CD4-positive, alpha-beta T cell (primary cell): ENCODE data around the gene KDSR. TPM values are rescaled to one million over a fixed set of nuclear protein-coding genes. Genes with fewer than 3 reads are reported as not detected.

ENCODE experiments used
- ATAC-seq: fragments of 200-7000 bp; cut with Tn5 transposase; one replicate; pipeline ENCODE4 v1.10.0; 2022; ENCODE audit warnings: mild to moderate bottlenecking; ENCODE audit not compliant: poor library complexity
- CTCF ChIA-PET: fragments of 350-600 bp; sonication (Branson Sonifier 250); formaldehyde crosslinking; loops from one replicate; lab custom pipeline; 2021; ENCODE audit warnings: antibody characterized with exemption, inconsistent platforms; lab: Charles Lee
- POLR2A ChIA-PET: fragments of 350-600 bp; sonication (Branson Sonifier 250); formaldehyde crosslinking; loops from one replicate; lab custom pipeline; 2021; ENCODE audit warnings: antibody characterized with exemption, inconsistent platforms; lab: Charles Lee
- DNase-seq, 14 experiments: peaks; one replicate each; pipeline ENCODE4 v3.0.0-alpha.2; 2013 to 2020; ENCODE audit warnings: mixed read lengths in 2 of 14
- H3K27ac ChIP-seq, 2 donors: one replicate each; pipeline versions ENCODE4 v1.5.1 to v1.7.0; 2013; ENCODE audit warnings: low read length in 2 of 2, low read depth in 1 of 2, mild to moderate bottlenecking in 1 of 2
- H3K27me3 ChIP-seq, 2 experiments: 1 replicate in 1 of 2; 2 replicates in 1 of 2; pipeline versions ENCODE4 v1.6.1 to v1.7.0; 2013; ENCODE audit warnings: low read length in 2 of 2, control low read depth in 1 of 2, mild to moderate bottlenecking in 1 of 2, moderate library complexity in 1 of 2; ENCODE audit not compliant: insufficient read depth in 2 of 2, control insufficient read depth in 1 of 2
- H3K36me3 ChIP-seq: one replicate; pipeline ENCODE4 v1.6.1; 2013; ENCODE audit warnings: low read length, control low read depth; ENCODE audit not compliant: insufficient read depth
- H3K4me1 ChIP-seq: one replicate; pipeline ENCODE4 v1.6.1; 2013; ENCODE audit warnings: low read length, control low read depth; ENCODE audit not compliant: insufficient read depth
- H3K4me3 ChIP-seq: one replicate; pipeline ENCODE4 v1.5.1; 2013; ENCODE audit warnings: mild to moderate bottlenecking, low read length, moderate library complexity
- H3K9me3 ChIP-seq, 2 experiments: 1 replicate in 1 of 2; 2 replicates in 1 of 2; pipeline versions ENCODE4 v1.6.1 to v1.7.0; 2013; ENCODE audit warnings: low read length in 2 of 2, mild to moderate bottlenecking in 2 of 2, control low read depth in 1 of 2, moderate library complexity in 1 of 2; ENCODE audit not compliant: control insufficient read depth in 1 of 2, insufficient read depth in 1 of 2
- H3K27ac Mint-ChIP-seq: one replicate; pipeline ENCODE4 v1.8.0; 2020; ENCODE audit warnings: mixed read lengths
- H3K27me3 Mint-ChIP-seq: one replicate; pipeline ENCODE4 v1.8.0; 2021; ENCODE audit warnings: mixed read lengths
- H3K36me3 Mint-ChIP-seq: one replicate; pipeline ENCODE4 v1.8.0; 2021; ENCODE audit warnings: low read depth, mixed read lengths
- H3K4me1 Mint-ChIP-seq: one replicate; pipeline ENCODE4 v1.8.0; 2021; ENCODE audit warnings: low read depth, mixed read lengths
- H3K4me3 Mint-ChIP-seq: one replicate; pipeline ENCODE4 v1.8.0; 2020; ENCODE audit warnings: mild to moderate bottlenecking, mixed read lengths
- H3K9me3 Mint-ChIP-seq: one replicate; pipeline ENCODE4 v1.8.0; 2020; ENCODE audit warnings: mixed read lengths
- CTCF ChIP-seq: fragments of 200-600 bp; IDR thresholded peaks from one replicate; pipeline ENCODE4 v1.8.0; 2022; ENCODE audit warnings: antibody characterized with exemption, mild to moderate bottlenecking
- intact Hi-C, 2 experiments: fragments of 100-400 bp; cut with DNase I in 1 of 2; cut with micrococcal nuclease in 1 of 2; formaldehyde crosslinking; loops; one replicate each; pipeline versions ENCODE4 v1.15.1 to v1.9.0; 2023 to 2025; cut with DNase I, micrococcal nuclease
- total RNA-seq, 174 experiments: library from RNA in 2 of 174; stranded (reverse) in 2 of 174; gene quantifications; one replicate each; pipeline ENCODE4 v1.2.3 and lab custom pipeline; 2021 to 2026

KDSR gene
- total RNA-seq, 2 experiments from 2014 or later = 21.1 to 23.5 TPM

DNA sequence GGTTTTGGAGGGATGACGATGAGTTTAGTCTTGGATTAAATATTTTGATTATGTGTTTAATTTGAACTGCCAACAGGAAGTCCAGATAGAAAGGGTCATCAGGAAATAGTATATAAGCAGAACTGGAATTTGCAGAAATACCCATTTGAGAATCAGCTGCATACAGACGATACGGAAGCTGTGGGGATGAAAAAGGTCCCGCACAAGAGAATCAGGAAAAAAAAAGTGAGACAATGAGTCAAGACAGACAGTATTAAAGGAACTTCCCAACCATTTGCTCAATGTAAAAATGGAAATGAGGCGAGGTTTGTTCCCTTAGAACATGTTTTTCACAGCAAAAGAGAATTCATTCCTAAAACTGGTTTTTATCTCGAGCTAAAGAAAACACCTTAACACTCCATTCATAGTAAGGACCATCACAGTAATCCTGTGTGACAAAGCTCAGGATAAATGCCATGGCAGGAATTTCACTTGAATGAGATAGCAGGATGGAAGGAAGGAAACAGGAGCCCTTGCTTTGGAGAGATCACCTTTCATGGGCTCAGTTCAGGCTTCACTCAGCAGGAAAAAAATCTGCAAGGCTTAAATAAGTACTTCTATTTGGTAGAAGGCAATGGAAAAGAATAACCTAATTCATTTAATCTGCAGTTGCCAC lies 76.7 kb downstream of the KDSR start:
- H3K27ac ChIP-seq = peak overlapping the region in 1 of 2 donors; percentile 27
- peaks cover 32% of the 10 kb centered on the region for H3K36me3 Mint-ChIP-seq

DNA sequence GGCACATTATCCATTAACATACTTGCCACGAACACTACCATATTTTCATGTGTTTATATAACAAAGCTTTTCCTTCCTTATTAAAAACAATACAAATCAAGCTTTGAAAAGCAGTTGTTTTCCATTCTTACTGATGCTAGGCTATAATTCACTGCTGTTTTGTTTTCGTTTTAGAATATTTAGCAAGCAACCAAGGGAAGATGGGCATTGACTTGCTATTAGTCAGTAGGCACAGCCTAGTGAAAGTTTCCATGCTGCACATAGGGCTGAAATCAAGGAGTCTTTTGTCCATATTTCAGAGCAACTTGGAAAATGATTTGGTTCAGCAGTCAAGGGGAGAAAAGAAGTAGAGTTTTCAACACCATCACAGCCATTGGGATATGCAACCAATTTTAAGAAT lies 78.7 kb downstream of the KDSR start:
- H3K9me3 Mint-ChIP-seq = no peaks in the 10 kb centered on the region
- no peak for TF ChIP-seq CTCF
- no peaks in the 10 kb centered on the region for H3K27me3 Mint-ChIP-seq
- peaks cover 9% of the 10 kb centered on the region for H3K4me1 Mint-ChIP-seq
- H3K4me3 ChIP-seq = no peak overlapping the region
- peaks cover 34% of the 10 kb centered on the region for H3K36me3 Mint-ChIP-seq
- H3K4me1 ChIP-seq = peaks cover 86% of the 10 kb centered on the region
- DNase-seq (no peak), ATAC-seq (no peak)
- ChIA-PET POLR2A (interaction anchor here (1.0 to 3.5 kb wide), 4 partner anchors 11 to 136 kb away, joined by 3 to 21 read pairs (median 3); partner anchors contain the start of gene BCL2), CTCF (interaction anchor here (1.1 to 3.7 kb wide), 2 partner anchors 29 to 33 kb away, joined by 3 to 13 read pairs; no protein-coding TSS in a partner anchor)
- H3K9me3 ChIP-seq = no peaks in the 10 kb centered on the region
- no peak overlapping the region for H3K27ac Mint-ChIP-seq
- intact Hi-C loops = no loop called here
- peak overlapping the region in 1 of 2 donors; percentile 7 for H3K27ac ChIP-seq
- H3K27me3 ChIP-seq = no peaks in the 10 kb centered on the region
- no peak overlapping the region for H3K4me3 Mint-ChIP-seq
- H3K36me3 ChIP-seq = peaks cover 39% of the 10 kb centered on the region

More for the DNA sequence above, 76.7 kb downstream of the KDSR start:
- Histone ChIP-seq H3K4me3 (peak overlapping the region; percentile 21), H3K27me3 (no peaks in the 10 kb centered on the region), H3K9me3 (no peaks in the 10 kb centered on the region), H3K4me1 (peaks cover 77% of the 10 kb centered on the region), H3K36me3 (peaks cover 37% of the 10 kb centered on the region)
- no peak overlapping the region for H3K27ac Mint-ChIP-seq
- no peaks in the 10 kb centered on the region for H3K9me3 Mint-ChIP-seq
- ChIA-PET POLR2A (interaction anchor here (0.6 to 3.5 kb wide), 6 partner anchors 8 to 58 kb away, joined by 3 to 21 read pairs (median 4); partner anchors contain the start of gene BCL2), CTCF (interaction anchor here (0.7 to 2.1 kb wide), 3 partner anchors 9 to 132 kb away, joined by 3 to 8 read pairs (median 4); partner anchors contain the start of gene BCL2)
- intact Hi-C loops = loop anchor here in 1 of 2 experiments (5.0 kb wide), 1 partner anchor 38 kb away; no protein-coding TSS in a partner anchor
- TF ChIP-seq CTCF = no peak
- DNase-seq (no peak), ATAC-seq (no peak)
- H3K4me3 Mint-ChIP-seq = peak overlapping the region; percentile 82
- peaks cover 2% of the 10 kb centered on the region for H3K4me1 Mint-ChIP-seq
- H3K27me3 Mint-ChIP-seq = no peaks in the 10 kb centered on the region

GRCh38 chr18:63287691-63288220 lies 79.2 kb downstream of the KDSR start:
- TF ChIP-seq CTCF = no peak
- DNase-seq (no peak), ATAC-seq (no peak)
- Histone ChIP-seq H3K27ac (no peak overlapping the region), H3K9me3 (no peaks in the 10 kb centered on the region), H3K4me3 (no peak overlapping the region), H3K36me3 (peaks cover 34% of the 10 kb centered on the region), H3K27me3 (no peaks in the 10 kb centered on the region), H3K4me1 (peaks cover 81% of the 10 kb centered on the region)
- H3K9me3 Mint-ChIP-seq = no peaks in the 10 kb centered on the region
- no peaks in the 10 kb centered on the region for H3K27me3 Mint-ChIP-seq
- H3K36me3 Mint-ChIP-seq = peaks cover 28% of the 10 kb centered on the region
- H3K4me1 Mint-ChIP-seq = peaks cover 9% of the 10 kb centered on the region
- H3K4me3 Mint-ChIP-seq = no peak overlapping the region
- intact Hi-C loops = loop anchor here in 1 of 2 experiments (2.0 kb wide), 1 partner anchor 21 kb away; no protein-coding TSS in a partner anchor
- ChIA-PET CTCF (interaction anchor here (3.7 kb wide), 1 partner anchor 30 kb away, joined by 13 read pairs; no protein-coding TSS in a partner anchor), POLR2A (interaction anchor here (1.0 to 3.5 kb wide), 4 partner anchors 11 to 135 kb away, joined by 3 to 21 read pairs (median 3); partner anchors contain the start of gene BCL2)
- no peak overlapping the region for H3K27ac Mint-ChIP-seq
